Measurements from ENCODE around the gene SAT2.

Gene SAT2

DNA sequence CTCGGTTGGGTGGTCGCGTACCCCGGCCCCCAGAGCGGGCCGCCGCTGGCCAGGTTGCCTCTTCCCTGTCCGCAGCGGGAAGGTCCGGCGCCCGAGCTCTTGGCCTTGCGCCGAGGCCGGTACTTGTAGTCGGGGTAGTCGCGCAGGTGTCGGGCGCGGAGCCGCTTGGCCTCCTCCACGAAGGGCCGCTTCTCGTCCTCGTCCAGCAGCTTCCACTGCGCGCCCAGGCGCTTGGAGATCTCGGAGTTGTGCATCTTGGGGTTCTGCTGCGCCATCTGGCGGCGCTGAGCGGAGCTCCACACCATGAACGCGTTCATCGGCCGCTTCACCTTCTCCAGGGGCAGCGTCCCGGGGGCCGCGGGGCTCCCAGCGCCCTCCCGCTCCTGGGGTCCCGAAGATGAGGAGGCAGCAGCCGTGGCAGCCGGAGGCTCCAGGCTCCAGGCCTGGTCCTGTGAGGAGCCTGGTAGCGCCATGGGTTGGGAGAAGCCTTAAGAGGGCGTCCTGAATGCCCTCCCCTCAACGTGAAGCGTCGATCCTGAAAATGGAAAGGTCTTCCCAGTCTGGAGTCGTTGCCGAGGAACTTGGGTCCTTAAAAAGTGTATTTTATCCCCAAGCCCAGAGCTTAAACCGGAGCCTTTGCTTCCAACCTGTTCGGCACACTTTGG lies 38.3 kb downstream of the SAT2 start:
- Histone ChIP-seq H3K9me3 (ENCODE audit: insufficient read depth, low read depth, low read length) (no peaks in the 10 kb centered on the region), H3K27me3 (ENCODE audit: insufficient read depth, low read length) (no peaks in the 10 kb centered on the region), H3K4me3 (ENCODE audit: low read length) (peak overlapping the region; percentile 57), H3K27ac (ENCODE audit: low read length) (peak overlapping the region; percentile 29), H3K4me1 (ENCODE audit: insufficient read depth, low read length) (peaks cover 15% of the 10 kb centered on the region), H3K9ac (ENCODE audit: low read depth, low read length) (peak overlapping the region; percentile 41), H3K36me3 (ENCODE audit: insufficient read depth, low read depth, low read length) (peaks cover 65% of the 10 kb centered on the region)

DNA sequence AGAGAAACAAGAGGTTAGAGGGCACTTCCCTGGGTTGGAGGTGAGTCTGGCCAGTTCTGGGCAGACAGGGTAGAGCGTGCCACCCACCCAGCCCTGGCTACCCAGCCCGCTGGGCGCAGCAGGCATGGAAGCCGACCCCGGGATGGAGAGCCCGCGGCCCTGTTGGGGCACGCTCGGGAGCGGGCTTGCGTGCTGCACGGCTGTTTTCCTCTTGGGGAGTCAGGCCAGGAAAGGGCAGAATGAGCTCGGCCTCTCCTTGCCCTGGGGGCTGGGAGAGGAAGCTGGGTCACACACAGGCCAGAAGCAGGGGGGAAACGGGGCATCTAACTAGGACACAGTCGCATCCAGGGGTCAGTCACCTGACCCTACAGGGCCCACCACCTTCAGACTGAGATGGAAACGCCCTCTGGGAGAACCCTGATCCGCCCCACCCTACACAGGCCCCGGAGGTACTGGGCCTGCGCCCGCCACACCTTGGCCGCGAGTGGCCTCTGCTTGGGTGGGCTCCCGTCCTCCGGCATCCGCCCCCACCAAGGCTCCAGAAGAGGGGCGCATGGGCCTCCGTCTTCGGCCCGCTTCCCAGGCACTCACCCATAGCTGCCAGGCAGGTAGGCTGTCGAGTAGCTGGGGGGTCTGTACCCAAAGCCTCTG lies 38.9 kb downstream of the SAT2 start:
- H3K36me3 ChIP-seq (ENCODE audit: insufficient read depth, low read depth, low read length): peaks cover 58% of the 10 kb centered on the region
- peaks cover 18% of the 10 kb centered on the region for H3K4me1 ChIP-seq (ENCODE audit: insufficient read depth, low read length)
- H3K4me3 ChIP-seq (ENCODE audit: low read length): peak overlapping the region; percentile 57
- peak overlapping the region; percentile 29 for H3K27ac ChIP-seq (ENCODE audit: low read length)
- peak overlapping the region; percentile 41 for H3K9ac ChIP-seq (ENCODE audit: low read depth, low read length)
- H3K9me3 ChIP-seq (ENCODE audit: insufficient read depth, low read depth, low read length): no peaks in the 10 kb centered on the region
- no peaks in the 10 kb centered on the region for H3K27me3 ChIP-seq (ENCODE audit: insufficient read depth, low read length)

DNA sequence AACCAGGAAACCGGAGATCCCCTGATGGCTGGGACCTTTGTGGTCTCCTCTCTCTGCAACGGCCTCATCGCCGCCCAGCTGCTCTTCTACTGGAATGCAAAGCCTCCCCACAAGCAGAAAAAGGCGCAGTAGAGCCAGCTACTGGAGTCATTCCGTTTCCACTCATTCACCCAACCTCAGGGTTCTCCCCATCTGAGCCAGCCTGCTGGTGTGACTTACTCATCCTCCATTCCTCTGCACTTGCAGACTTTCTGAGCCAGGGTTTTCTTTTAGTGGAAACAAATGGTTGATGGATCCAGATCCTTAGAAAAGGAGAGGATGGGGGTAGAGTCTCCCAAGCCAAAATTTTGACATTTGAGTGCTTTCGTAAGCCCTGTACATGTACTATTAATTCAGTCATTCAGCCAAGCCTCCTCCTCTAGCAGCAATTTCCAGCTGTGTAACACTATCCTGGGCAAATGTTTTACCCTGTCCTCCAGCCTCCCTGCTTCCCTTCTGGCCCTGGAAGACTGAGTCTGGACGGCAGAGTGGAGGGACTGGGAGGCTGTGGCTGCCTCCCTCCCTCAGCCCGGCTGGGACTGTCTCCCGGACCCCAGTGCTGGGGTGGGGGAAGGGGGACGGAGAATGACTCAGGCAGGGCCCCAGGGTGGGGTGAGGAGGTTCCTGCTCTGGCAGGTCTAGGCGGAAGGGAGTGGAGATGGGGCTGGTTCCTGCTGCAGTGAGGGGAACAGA lies 40.0 kb downstream of the SAT2 start:
- Histone ChIP-seq H3K36me3 (ENCODE audit: insufficient read depth, low read depth, low read length) (peaks cover 47% of the 10 kb centered on the region), H3K27ac (ENCODE audit: low read length) (no peak overlapping the region), H3K9ac (ENCODE audit: low read depth, low read length) (no peak overlapping the region), H3K27me3 (ENCODE audit: insufficient read depth, low read length) (no peaks in the 10 kb centered on the region), H3K9me3 (ENCODE audit: insufficient read depth, low read depth, low read length) (no peaks in the 10 kb centered on the region), H3K4me1 (ENCODE audit: insufficient read depth, low read length) (peaks cover 23% of the 10 kb centered on the region), H3K4me3 (ENCODE audit: low read length) (no peak overlapping the region)

DNA sequence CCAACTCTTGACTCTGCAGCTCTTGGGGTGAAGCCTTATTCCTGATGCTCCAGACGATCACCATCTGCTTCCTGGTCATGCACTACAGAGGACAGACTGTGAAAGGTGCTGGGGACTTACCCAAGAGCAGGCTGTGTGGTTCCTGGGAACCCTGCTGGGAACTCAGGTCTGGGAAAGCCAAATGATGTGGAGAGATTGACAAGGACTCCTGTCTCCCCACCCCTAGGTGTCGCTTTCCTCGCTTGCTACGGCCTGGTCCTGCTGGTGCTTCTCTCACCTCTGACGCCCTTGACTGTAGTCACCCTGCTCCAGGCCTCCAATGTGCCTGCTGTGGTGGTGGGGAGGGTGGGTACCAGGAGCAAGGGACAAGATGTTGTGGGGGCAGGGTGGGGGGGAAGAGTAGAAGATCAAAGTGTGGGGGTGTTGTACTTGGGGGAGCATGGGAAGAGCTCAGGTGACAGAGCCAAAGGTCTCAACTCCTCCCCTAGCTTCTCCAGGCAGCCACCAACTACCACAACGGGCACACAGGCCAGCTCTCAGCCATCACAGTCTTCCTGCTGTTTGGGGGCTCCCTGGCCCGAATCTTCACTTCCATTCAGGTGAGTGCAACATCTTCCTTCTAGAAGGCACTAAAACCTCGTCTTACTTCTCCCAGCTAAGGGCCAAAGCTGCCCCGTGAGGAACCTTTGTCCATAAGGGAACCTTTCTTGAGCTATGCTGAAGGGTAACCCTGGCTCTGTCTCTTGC lies 40.8 kb downstream of the SAT2 start:
- no peaks in the 10 kb centered on the region for H3K9me3 ChIP-seq (ENCODE audit: insufficient read depth, low read depth, low read length)
- H3K36me3 ChIP-seq (ENCODE audit: insufficient read depth, low read depth, low read length): peaks cover 42% of the 10 kb centered on the region
- no peak overlapping the region for H3K4me3 ChIP-seq (ENCODE audit: low read length)
- H3K4me1 ChIP-seq (ENCODE audit: insufficient read depth, low read length): peaks cover 27% of the 10 kb centered on the region
- no peaks in the 10 kb centered on the region for H3K27me3 ChIP-seq (ENCODE audit: insufficient read depth, low read length)
- no peak overlapping the region for H3K27ac ChIP-seq (ENCODE audit: low read length)
- no peak overlapping the region for H3K9ac ChIP-seq (ENCODE audit: low read depth, low read length)

DNA sequence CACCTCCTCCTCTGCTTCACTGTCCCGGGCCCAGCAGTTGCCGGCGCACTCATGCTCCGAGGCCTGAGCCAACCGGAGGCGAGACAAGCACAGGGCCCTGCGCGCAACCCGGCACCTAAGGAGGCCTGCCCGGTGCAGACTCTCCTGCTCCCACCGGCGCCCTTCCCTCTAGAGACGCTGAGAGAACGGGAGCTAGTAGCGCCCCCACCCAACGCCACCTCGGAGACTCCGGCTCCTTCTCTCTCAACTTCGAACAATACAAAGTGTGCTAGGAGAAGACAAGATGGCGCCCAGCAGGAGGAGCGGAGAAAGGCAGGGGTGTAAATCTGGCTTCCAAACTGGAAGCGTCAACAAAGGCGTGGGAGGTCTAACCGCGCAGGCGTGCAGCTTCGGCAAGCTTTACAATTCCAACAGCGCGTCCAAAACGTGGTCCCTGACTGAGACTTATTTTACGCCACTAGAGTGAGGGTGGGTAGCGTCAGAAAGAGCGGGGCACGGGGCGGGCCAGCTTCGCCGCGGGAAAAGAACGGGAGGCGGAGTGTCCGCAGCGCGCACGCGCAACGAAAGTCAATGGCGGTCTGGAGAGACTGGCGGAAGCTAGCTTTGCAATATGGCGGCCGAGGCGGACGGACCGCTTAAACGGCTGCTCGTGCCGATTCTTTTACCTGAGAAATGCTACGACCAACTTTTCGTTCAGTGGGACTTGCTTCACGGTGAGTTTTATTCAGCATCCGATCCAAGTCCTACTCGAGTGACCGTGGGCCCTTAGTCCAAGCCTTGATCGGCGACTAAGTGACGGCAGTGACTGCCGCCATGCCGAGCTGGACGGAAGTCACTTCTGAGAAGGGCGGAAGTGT lies 44.1 kb downstream of the SAT2 start, which contains the start of gene MPDU1:
MPDU1 (plus strand) TSS at position 600 of the 857 bp plus-strand sequence; CDS start at position 611, 11 bp downstream.
- peak within 1 kb of the TSS; percentile 93 for H3K4me3 ChIP-seq (ENCODE audit: low read length)
- no peaks in the 10 kb centered on the region for H3K27me3 ChIP-seq (ENCODE audit: insufficient read depth, low read length)
- H3K36me3 ChIP-seq (ENCODE audit: insufficient read depth, low read depth, low read length): peaks cover 42% of the 10 kb centered on the region
- H3K9ac ChIP-seq (ENCODE audit: low read depth, low read length): peak within 1 kb of the TSS; percentile 97
- peak within 1 kb of the TSS; percentile 98 for H3K27ac ChIP-seq (ENCODE audit: low read length)
- H3K4me1 ChIP-seq (ENCODE audit: insufficient read depth, low read length): peaks cover 14% of the 10 kb centered on the region; the same call in 1 of the 2 replicates
- no peaks in the 10 kb centered on the region for H3K9me3 ChIP-seq (ENCODE audit: insufficient read depth, low read depth, low read length)

DNA sequence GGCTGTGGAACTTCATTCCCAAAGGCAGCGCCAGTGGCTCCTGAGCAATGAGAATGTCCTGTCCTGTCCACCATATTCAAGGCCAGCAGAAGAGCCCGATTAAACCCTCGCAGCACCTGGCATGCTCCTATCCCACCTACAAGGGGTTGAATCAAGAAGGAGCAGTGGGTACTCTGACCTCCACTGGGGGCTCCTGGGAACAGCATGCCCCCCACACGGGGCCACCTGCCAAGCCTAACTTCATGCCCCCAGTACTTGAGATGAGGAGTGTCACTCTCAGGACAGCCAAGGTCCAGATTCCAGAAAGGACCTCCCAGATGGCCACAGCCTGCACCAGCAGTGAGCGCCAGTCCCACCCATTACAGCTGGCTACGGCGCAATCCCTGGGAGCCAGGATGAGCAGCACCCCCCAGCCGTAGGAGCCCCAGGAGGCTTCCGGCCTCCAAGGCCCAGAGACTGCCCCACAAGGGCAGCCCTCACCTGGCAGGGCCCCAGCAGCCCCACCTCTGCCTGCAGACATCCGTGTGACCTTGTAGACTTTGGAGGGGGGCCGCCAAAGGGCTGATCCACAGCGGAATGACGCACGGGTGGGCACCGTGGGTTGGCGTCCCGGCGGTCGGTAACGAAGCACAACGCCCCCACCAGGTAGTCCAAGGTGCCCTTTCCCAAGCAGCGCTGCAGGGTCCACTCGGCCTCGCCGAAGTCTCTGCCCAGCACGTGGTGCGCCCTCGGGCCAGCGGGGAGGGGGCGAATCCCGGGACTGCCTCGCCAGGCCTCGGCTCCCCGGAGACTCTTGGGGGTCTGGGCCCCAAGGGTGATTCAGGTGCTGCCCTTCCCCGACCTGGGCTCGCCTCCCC lies 45.0 kb downstream of the SAT2 start:
- Histone ChIP-seq H3K27ac (ENCODE audit: low read length) (peak overlapping the region; percentile 98), H3K27me3 (ENCODE audit: insufficient read depth, low read length) (no peaks in the 10 kb centered on the region), H3K9ac (ENCODE audit: low read depth, low read length) (peak overlapping the region; percentile 97), H3K36me3 (ENCODE audit: insufficient read depth, low read depth, low read length) (peaks cover 42% of the 10 kb centered on the region), H3K9me3 (ENCODE audit: insufficient read depth, low read depth, low read length) (no peaks in the 10 kb centered on the region), H3K4me3 (ENCODE audit: low read length) (peak overlapping the region; percentile 93; the same call in 1 of the 2 replicates), H3K4me1 (ENCODE audit: insufficient read depth, low read length) (peaks cover 14% of the 10 kb centered on the region; the same call in 1 of the 2 replicates)

DNA sequence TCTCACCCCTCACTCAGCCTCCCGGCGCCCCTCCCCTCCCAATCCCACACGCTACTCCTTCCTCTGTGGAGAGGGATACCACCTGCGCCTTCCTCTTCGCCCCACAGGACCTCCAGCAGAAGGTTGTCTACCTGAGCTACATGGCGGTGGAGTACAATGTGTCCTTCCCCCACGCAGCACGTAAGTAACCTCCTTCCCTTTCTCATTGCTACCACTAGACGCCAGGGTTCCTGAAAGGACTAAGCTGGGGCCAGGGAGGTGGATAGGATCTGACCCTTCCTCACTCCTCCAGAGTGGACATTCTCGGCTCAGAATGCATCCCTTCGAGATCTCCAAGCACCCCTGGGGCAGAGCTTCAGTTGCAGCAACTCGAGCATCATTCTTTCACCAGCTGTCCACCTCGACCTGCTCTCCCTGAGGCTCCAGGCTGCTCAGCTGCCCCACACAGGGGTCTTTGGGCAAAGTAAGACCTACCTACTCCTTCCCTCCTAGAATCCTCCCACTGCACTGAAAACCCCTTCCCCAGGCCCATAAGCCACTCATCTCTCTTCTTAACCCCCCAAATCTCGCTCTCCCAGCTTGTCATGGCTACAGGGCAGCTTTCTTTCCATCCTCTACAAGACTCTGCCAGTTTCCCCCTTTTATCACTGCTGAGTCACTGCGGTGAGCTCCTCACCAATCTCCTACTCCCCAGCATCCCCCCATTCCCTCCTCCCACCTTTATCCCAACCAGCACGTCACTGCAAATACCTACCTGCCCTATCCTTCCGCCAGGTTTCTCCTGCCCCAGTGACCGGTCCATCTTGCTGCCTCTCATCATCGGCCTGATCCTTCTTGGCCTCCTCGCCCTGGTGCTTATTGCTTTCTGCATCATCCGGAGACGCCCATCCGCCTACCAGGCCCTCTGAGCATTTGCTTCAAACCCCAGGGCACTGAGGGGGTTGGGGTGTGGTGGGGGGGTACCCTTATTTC lies 46.7 kb downstream of the SAT2 start:
- Histone ChIP-seq H3K9me3 (ENCODE audit: insufficient read depth, low read depth, low read length) (no peaks in the 10 kb centered on the region), H3K9ac (ENCODE audit: low read depth, low read length) (no peak overlapping the region), H3K36me3 (ENCODE audit: insufficient read depth, low read depth, low read length) (peaks cover 45% of the 10 kb centered on the region), H3K4me3 (ENCODE audit: low read length) (no peak overlapping the region), H3K27ac (ENCODE audit: low read length) (no peak overlapping the region), H3K4me1 (ENCODE audit: insufficient read depth, low read length) (peaks cover 14% of the 10 kb centered on the region; the same call in 1 of the 2 replicates), H3K27me3 (ENCODE audit: insufficient read depth, low read length) (no peaks in the 10 kb centered on the region)

DNA sequence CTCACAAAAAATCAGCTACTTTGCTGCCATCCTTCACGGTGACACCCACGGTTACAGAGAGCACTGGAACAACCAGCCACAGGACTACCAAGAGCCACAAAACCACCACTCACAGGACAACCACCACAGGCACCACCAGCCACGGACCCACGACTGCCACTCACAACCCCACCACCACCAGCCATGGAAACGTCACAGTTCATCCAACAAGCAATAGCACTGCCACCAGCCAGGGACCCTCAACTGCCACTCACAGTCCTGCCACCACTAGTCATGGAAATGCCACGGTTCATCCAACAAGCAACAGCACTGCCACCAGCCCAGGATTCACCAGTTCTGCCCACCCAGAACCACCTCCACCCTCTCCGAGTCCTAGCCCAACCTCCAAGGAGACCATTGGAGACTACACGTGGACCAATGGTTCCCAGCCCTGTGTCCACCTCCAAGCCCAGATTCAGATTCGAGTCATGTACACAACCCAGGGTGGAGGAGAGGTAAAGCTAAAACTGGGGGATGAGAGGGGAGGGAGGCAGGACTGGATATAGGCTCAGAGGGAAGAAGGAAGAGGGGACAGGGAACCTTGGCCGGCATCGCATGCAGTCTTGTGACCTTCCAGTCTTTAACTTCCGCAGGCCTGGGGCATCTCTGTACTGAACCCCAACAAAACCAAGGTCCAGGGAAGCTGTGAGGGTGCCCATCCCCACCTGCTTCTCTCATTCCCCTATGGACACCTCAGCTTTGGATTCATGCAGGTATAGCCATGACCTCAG lies 47.6 kb downstream of the SAT2 start:
- Histone ChIP-seq H3K9me3 (ENCODE audit: insufficient read depth, low read depth, low read length) (no peaks in the 10 kb centered on the region), H3K36me3 (ENCODE audit: insufficient read depth, low read depth, low read length) (peaks cover 49% of the 10 kb centered on the region), H3K27ac (ENCODE audit: low read length) (no peak overlapping the region), H3K27me3 (ENCODE audit: insufficient read depth, low read length) (no peaks in the 10 kb centered on the region), H3K4me3 (ENCODE audit: low read length) (no peak overlapping the region), H3K4me1 (ENCODE audit: insufficient read depth, low read length) (peaks cover 19% of the 10 kb centered on the region), H3K9ac (ENCODE audit: low read depth, low read length) (no peak overlapping the region)
